GM23338 (cell line): ENCODE data around the gene SH3RF3. TPM values are rescaled to one million over a fixed set of nuclear protein-coding genes. Genes with fewer than 3 reads are reported as not detected.

Experiments used
- ATAC-seq: fragments of 200-7000 bp; cut with Tn5 transposase; 3 replicates; pipeline ENCODE4 v1.9.1; 2020
- DNase-seq: peaks from one replicate; pipeline ENCODE4 v3.0.0-alpha.2; 2015; ENCODE audit warnings: low spot score
- H2AFZ ChIP-seq: fragments of 200-600 bp; sonication (generic); 2 replicates; pipeline ENCODE4 v1.8.0; 2016; ENCODE audit warnings: antibody characterized with exemption, mild to moderate bottlenecking, moderate library complexity
- H3F3A ChIP-seq: fragments of 200-600 bp; sonication (generic); replicated peaks from 2 replicates; pipeline ENCODE4 v1.8.0; 2017; ENCODE audit warnings: antibody characterized with exemption, mixed run types, low read depth
- H3K27ac ChIP-seq: fragments of 200-600 bp; sonication (generic); 2 replicates; pipeline ENCODE4 v1.6.1; 2016; ENCODE audit warnings: low read depth
- H3K27me3 ChIP-seq: fragments of 200-600 bp; sonication (generic); 2 replicates; pipeline ENCODE4 v1.8.0; 2016; ENCODE audit warnings: mild to moderate bottlenecking, mixed run types, moderate library complexity; ENCODE audit not compliant: insufficient read depth
- H3K36me3 ChIP-seq: fragments of 200-600 bp; sonication (generic); 2 replicates; pipeline ENCODE4 v1.8.0; 2016; ENCODE audit warnings: mild to moderate bottlenecking; ENCODE audit not compliant: insufficient read depth
- H3K4me1 ChIP-seq: fragments of 200-600 bp; sonication (generic); 2 replicates; pipeline ENCODE4 v1.8.0; 2016; ENCODE audit warnings: mild to moderate bottlenecking, moderate library complexity; ENCODE audit not compliant: insufficient read depth
- H3K4me2 ChIP-seq: fragments of 200-600 bp; sonication (generic); 2 replicates; pipeline ENCODE4 v1.7.1; 2017; ENCODE audit warnings: mixed run types
- H3K4me3 ChIP-seq: fragments of 200-600 bp; sonication (generic); 2 replicates; pipeline ENCODE4 v1.6.1; 2016; ENCODE audit warnings: mixed run types
- H3K79me2 ChIP-seq: fragments of 200-600 bp; sonication (generic); replicated peaks from 2 replicates; pipeline ENCODE4 v1.8.0; 2017; ENCODE audit warnings: mild to moderate bottlenecking; ENCODE audit not compliant: insufficient read depth
- H3K9me2 ChIP-seq: fragments of 200-600 bp; sonication (generic); 2 replicates; pipeline ENCODE4 v1.8.0; 2017; ENCODE audit not compliant: insufficient read depth
- H4K20me1 ChIP-seq: fragments of 200-600 bp; sonication (generic); replicated peaks from 2 replicates; pipeline ENCODE4 v1.8.0; 2017; ENCODE audit warnings: mild to moderate bottlenecking; ENCODE audit not compliant: insufficient read depth
- H3K27ac Mint-ChIP-seq: 2 replicates; pipeline ENCODE4 v1.8.0; 2020; ENCODE audit warnings: inconsistent platforms, mild to moderate bottlenecking, moderate library complexity, mixed read lengths
- H3K27me3 Mint-ChIP-seq: 3 replicates; pipeline ENCODE4 v1.8.0; 2022; ENCODE audit warnings: low read depth, mild to moderate bottlenecking, moderate library complexity, mixed read lengths, inconsistent platforms; ENCODE audit not compliant: insufficient read depth, poor library complexity
- H3K36me3 Mint-ChIP-seq: 3 replicates; pipeline ENCODE4 v1.8.0; 2021; ENCODE audit warnings: low read depth, mild to moderate bottlenecking, inconsistent platforms, moderate library complexity, mixed read lengths
- H3K4me1 Mint-ChIP-seq: 3 replicates; pipeline ENCODE4 v1.8.0; 2020; ENCODE audit warnings: mild to moderate bottlenecking, inconsistent platforms, mixed read lengths
- H3K4me3 Mint-ChIP-seq: 3 replicates; pipeline ENCODE4 v1.8.0; 2021; ENCODE audit warnings: moderate library complexity, mild to moderate bottlenecking, inconsistent platforms, mixed read lengths
- H3K9me3 Mint-ChIP-seq: 3 replicates; pipeline ENCODE4 v1.8.0; 2020; ENCODE audit warnings: moderate library complexity, mild to moderate bottlenecking, inconsistent platforms, mixed read lengths
- CREB1 ChIP-seq: fragments of 250-450 bp; sonication (Bioruptor Pico); IDR thresholded peaks from 2 replicates; pipeline ENCODE4 v1.5.0; 2020; ENCODE audit warnings: low read depth, mild to moderate bottlenecking, moderate library complexity
- CTCF ChIP-seq, 2 experiments: fragments of 200-600 bp in 1 of 2; sonication (generic) in 1 of 2; conservative IDR thresholded peaks; 2 replicates each; pipeline versions ENCODE4 v1.5.1 to v1.6.1; 2016 to 2017; ENCODE audit warnings: antibody characterized with exemption in 2 of 2, low read depth in 2 of 2, mild to moderate bottlenecking in 2 of 2, moderate library complexity in 1 of 2
- EZH2 ChIP-seq: fragments of 200-600 bp; sonication (generic); IDR thresholded peaks from one replicate; pipeline ENCODE4 v1.8.0; 2017; ENCODE audit warnings: antibody characterized with exemption, mild to moderate bottlenecking, low read depth; ENCODE audit not compliant: unreplicated experiment
- EZH2phosphoT487 ChIP-seq: fragments of 200-600 bp; sonication (generic); IDR thresholded peaks from one replicate; pipeline ENCODE4 v1.8.1; 2018; ENCODE audit warnings: antibody characterized with exemption; ENCODE audit not compliant: unreplicated experiment
- JUNB ChIP-seq: IDR thresholded peaks from one replicate; pipeline ENCODE4 v1.6.1; 2016; ENCODE audit warnings: antibody characterized with exemption; ENCODE audit not compliant: unreplicated experiment
- NANOG ChIP-seq: IDR thresholded peaks from 2 replicates; pipeline ENCODE4 v1.6.1; 2016; ENCODE audit warnings: antibody characterized with exemption, borderline replicate concordance
- POLR2AphosphoS5 ChIP-seq: IDR thresholded peaks from 2 replicates; pipeline ENCODE4 v1.6.1; 2016; ENCODE audit warnings: antibody characterized with exemption, low read depth
- REST ChIP-seq: IDR thresholded peaks from one replicate; pipeline ENCODE4 v1.6.1; 2018; ENCODE audit warnings: antibody characterized with exemption; ENCODE audit not compliant: unreplicated experiment
- STAT1 ChIP-seq: IDR thresholded peaks from one replicate; pipeline ENCODE4 v1.6.1; 2016; ENCODE audit warnings: antibody characterized with exemption; ENCODE audit not compliant: unreplicated experiment
- ZNF114 ChIP-seq: fragments of 250-450 bp; sonication (Bioruptor Pico); IDR thresholded peaks from 2 replicates; pipeline ENCODE4 v1.5.0; 2020; ENCODE audit warnings: mild to moderate bottlenecking, moderate library complexity
- ZNF331 ChIP-seq: fragments of 250-450 bp; sonication (Bioruptor Pico); IDR thresholded peaks from 2 replicates; pipeline ENCODE4 v1.5.0; 2020; ENCODE audit warnings: low read depth, mild to moderate bottlenecking, moderate library complexity
- polyA plus RNA-seq: library from polyadenylated mRNA; unstranded; fragments of >200 nt; fragmentation: Nextera tagmentation; extraction: Ambion mirVana; gene quantifications from 2 replicates; pipeline ENCODE4 v1.2.1, GENCODE V29; 2016
- total RNA-seq: library from RNA; depleted of rRNA; stranded (reverse); fragments of >200 nt; shearing (Covaris generic); gene quantifications from 2 replicates; pipeline ENCODE4 v1.2.3, GENCODE V29; 2014
- TF ChIP-seq, protein P1 (sequence below): fragments of 250-450 bp; sonication (Bioruptor Pico); IDR thresholded peaks from 2 replicates; pipeline ENCODE4 v1.5.0; 2020; ENCODE audit warnings: mild to moderate bottlenecking, moderate library complexity

SH3RF3 gene
- total and polyA plus RNA-seq, 2 experiments from 2014 or later = 0.11 to 0.63 TPM

GRCh38 chr2:109486711-109487535 lies 357.9 kb downstream of the SH3RF3 start (continued):
- TF ChIP-seq, protein P1, sequence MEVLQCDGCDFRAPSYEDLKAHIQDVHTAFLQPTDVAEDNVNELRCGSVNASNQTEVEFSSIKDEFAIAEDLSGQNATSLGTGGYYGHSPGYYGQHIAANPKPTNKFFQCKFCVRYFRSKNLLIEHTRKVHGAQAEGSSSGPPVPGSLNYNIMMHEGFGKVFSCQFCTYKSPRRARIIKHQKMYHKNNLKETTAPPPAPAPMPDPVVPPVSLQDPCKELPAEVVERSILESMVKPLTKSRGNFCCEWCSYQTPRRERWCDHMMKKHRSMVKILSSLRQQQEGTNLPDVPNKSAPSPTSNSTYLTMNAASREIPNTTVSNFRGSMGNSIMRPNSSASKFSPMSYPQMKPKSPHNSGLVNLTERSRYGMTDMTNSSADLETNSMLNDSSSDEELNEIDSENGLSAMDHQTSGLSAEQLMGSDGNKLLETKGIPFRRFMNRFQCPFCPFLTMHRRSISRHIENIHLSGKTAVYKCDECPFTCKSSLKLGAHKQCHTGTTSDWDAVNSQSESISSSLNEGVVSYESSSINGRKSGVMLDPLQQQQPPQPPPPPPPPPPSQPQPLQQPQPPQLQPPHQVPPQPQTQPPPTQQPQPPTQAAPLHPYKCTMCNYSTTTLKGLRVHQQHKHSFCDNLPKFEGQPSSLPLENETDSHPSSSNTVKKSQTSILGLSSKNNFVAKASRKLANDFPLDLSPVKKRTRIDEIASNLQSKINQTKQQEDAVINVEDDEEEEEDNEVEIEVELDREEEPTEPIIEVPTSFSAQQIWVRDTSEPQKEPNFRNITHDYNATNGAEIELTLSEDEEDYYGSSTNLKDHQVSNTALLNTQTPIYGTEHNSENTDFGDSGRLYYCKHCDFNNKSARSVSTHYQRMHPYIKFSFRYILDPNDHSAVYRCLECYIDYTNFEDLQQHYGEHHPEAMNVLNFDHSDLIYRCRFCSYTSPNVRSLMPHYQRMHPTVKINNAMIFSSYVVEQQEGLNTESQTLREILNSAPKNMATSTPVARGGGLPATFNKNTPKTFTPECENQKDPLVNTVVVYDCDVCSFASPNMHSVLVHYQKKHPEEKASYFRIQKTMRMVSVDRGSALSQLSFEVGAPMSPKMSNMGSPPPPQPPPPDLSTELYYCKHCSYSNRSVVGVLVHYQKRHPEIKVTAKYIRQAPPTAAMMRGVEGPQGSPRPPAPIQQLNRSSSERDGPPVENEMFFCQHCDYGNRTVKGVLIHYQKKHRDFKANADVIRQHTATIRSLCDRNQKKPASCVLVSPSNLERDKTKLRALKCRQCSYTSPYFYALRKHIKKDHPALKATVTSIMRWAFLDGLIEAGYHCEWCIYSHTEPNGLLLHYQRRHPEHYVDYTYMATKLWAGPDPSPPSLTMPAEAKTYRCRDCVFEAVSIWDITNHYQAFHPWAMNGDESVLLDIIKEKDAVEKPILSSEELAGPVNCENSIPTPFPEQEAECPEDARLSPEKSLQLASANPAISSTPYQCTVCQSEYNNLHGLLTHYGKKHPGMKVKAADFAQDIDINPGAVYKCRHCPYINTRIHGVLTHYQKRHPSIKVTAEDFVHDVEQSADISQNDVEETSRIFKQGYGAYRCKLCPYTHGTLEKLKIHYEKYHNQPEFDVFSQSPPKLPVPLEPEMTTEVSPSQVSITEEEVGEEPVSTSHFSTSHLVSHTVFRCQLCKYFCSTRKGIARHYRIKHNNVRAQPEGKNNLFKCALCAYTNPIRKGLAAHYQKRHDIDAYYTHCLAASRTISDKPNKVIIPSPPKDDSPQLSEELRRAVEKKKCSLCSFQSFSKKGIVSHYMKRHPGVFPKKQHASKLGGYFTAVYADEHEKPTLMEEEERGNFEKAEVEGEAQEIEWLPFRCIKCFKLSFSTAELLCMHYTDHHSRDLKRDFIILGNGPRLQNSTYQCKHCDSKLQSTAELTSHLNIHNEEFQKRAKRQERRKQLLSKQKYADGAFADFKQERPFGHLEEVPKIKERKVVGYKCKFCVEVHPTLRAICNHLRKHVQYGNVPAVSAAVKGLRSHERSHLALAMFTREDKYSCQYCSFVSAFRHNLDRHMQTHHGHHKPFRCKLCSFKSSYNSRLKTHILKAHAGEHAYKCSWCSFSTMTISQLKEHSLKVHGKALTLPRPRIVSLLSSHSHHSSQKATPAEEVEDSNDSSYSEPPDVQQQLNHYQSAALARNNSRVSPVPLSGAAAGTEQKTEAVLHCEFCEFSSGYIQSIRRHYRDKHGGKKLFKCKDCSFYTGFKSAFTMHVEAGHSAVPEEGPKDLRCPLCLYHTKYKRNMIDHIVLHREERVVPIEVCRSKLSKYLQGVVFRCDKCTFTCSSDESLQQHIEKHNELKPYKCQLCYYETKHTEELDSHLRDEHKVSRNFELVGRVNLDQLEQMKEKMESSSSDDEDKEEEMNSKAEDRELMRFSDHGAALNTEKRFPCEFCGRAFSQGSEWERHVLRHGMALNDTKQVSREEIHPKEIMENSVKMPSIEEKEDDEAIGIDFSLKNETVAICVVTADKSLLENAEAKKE (CRISPR knock-in tag) = no peak
- TF ChIP-seq NANOG = no peak
- no peak for TF ChIP-seq REST
- TF ChIP-seq ZNF114 (CRISPR knock-in tag) = no peak

DNA sequence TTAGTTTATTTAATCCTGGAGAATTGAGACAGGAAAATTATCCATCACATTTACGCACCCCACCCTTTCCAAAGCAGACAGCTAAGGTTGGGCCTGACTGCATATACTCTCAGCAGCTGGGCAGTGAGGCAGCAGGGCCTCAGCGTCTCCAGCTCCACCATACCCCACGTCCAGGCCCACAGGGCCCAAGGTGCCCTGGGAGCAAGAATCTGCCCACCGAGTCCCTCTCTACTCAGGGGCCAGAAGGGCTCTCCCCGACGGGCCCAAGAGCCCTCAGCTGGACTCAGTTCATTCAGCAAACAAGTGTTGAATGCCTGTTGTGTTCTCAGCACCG lies 358.5 kb downstream of the SH3RF3 start:
- no peak for ATAC-seq
- no peak overlapping the region for H3K27ac Mint-ChIP-seq
- TF ChIP-seq POLR2AphosphoS5 = no peak
- TF ChIP-seq JUNB = no peak
- TF ChIP-seq CREB1 (CRISPR knock-in tag) = no peak
- TF ChIP-seq EZH2phosphoT487 = no peak
- TF ChIP-seq STAT1 = no peak
- TF ChIP-seq ZNF331 (CRISPR knock-in tag) = no peak
- no peak for TF ChIP-seq CTCF (conservative IDR thresholded peaks at IDR 0.05; ENCODE audit: low read depth in 2 of 2)
- TF ChIP-seq EZH2 = no peak
- TF ChIP-seq NANOG = no peak

More for the DNA sequence above, 358.5 kb downstream of the SH3RF3 start:
- H4K20me1 ChIP-seq = no peaks in the 10 kb centered on the region; the same call in 1 of the 2 replicates
- Mint-ChIP-seq H3K36me3 (no peaks in the 10 kb centered on the region), H3K27me3 (peaks cover 1% of the 10 kb centered on the region), H3K4me3 (no peak overlapping the region), H3K4me1 (peaks cover 3% of the 10 kb centered on the region; the same call in 1 of the 3 replicates), H3K9me3 (no peaks in the 10 kb centered on the region)
- no peaks in the 10 kb centered on the region for H3K79me2 ChIP-seq
- no peaks in the 10 kb centered on the region for H3F3A ChIP-seq
- H3K4me3 ChIP-seq = no peak overlapping the region
- no peak for DNase-seq
- H3K27ac ChIP-seq = no peak overlapping the region
- H3K9me2 ChIP-seq = no peaks in the 10 kb centered on the region
- H2AFZ ChIP-seq = no peak overlapping the region
- H3K36me3 ChIP-seq = no peaks in the 10 kb centered on the region
- H3K4me1 ChIP-seq = no peaks in the 10 kb centered on the region
- H3K27me3 ChIP-seq = no peaks in the 10 kb centered on the region
- H3K4me2 ChIP-seq = no peak overlapping the region
